IPS-20b (cell line): Measurements from ENCODE around the gene C15orf61.

Experiments
- H3K27ac ChIP-seq: one replicate; pipeline ENCODE4 v1.5.1; 2013; ENCODE audit warnings: low read length
- H3K27me3 ChIP-seq: 2 replicates; pipeline ENCODE4 v1.6.1; 2013; ENCODE audit warnings: mild to moderate bottlenecking, low read length, inconsistent platforms; ENCODE audit not compliant: insufficient read depth
- H3K36me3 ChIP-seq: 2 replicates; pipeline ENCODE4 v1.6.1; 2013; ENCODE audit warnings: low read depth, mild to moderate bottlenecking, inconsistent platforms, low read length, moderate library complexity; ENCODE audit not compliant: insufficient read depth
- H3K4me1 ChIP-seq: 2 replicates; pipeline ENCODE4 v1.6.1; 2013; ENCODE audit warnings: mild to moderate bottlenecking, control low read depth, inconsistent platforms, low read length, moderate library complexity; ENCODE audit not compliant: insufficient read depth
- H3K4me3 ChIP-seq: 2 replicates; pipeline ENCODE4 v1.5.1; 2013; ENCODE audit warnings: mild to moderate bottlenecking, low read length, inconsistent platforms
- H3K9ac ChIP-seq: 2 replicates; pipeline ENCODE4 v1.6.1; 2013; ENCODE audit warnings: low read depth, mild to moderate bottlenecking, inconsistent platforms, low read length, moderate library complexity
- H3K9me3 ChIP-seq: 2 replicates; pipeline ENCODE4 v1.6.1; 2013; ENCODE audit warnings: mild to moderate bottlenecking, low read depth, low read length, inconsistent platforms; ENCODE audit not compliant: insufficient read depth

The C15orf61 gene

DNA sequence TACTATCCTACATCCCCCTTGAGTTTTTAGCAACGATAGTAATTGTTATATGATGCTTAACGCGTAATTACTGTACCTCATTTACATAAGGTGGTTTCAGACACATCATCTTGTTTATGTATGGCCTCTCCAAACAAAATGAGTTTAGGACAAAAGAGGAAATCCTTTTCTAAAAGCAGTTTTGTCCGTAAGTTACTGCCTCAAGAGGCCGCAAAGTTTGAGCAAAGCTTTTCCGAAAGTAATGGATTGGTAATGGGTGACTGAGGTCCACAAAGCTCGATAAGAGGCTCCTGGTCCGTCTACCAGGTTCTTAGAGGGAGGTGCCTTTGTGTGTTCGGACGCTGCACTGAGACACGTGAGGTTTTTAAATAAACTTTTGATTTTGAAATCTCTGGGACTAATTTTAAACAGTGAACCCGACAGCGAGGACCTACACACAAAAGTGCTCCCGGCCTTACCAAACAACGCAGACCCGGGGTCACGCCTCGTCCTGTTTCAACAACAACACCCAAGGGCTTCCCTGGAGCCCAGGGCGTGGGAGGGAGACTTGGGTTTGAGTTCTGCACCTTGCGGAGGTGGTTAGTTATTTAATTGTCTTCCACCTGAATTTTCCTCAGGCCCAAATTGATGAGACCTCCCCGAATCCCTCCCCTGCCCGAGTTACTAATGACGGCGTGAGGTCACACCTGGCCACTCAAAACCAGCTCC, 456 bp upstream of the C15orf61 start:
- Histone ChIP-seq H3K4me1 (peaks cover 15% of the 10 kb centered on the region; the same call in 1 of the 2 replicates), H3K36me3 (no peaks in the 10 kb centered on the region), H3K9me3 (no peaks in the 10 kb centered on the region), H3K4me3 (peak overlapping the region; percentile 74), H3K27ac (no peak overlapping the region), H3K9ac (no peak overlapping the region), H3K27me3 (peaks cover 22% of the 10 kb centered on the region; the same call in 1 of the 2 replicates)

DNA sequence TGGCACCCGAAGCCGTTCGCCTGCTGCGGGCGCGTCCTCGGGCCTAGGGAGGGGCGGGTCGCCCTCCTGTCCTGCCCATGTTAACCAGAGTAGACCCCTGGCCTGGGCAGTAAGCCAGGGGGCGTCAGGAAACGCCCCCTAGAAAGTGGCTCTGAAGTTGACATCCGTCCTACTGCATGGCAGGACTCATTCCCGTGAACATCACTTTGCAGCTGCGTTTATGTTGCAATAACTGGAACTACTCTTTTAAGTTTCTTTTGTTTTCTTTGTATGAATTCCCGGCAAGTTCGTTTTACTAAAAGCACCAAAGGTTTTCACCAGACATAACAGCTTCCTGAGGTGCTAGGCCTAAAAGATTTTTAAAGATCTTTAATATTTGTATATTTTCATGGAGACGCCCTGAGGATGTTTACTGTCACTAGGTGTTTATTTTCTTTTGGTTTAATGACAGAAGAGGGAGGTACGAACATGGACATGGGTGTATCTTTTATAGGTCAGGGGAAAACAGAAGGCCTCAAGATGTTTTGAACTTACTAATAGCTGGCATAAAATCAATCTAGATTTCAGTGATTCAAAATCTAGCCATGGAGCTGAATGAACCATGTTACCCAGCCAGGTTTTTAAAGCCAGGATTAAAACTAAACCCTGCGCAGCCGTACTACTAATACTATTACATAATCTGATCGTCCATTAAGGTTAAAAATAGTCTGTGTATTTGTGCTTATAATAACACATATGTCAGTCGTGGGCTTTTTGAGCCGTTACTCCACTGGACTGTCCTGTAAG, 1.0 kb downstream of the C15orf61 start:
- Histone ChIP-seq H3K9me3 (no peaks in the 10 kb centered on the region), H3K9ac (peak overlapping the region; percentile 79; the same call in 1 of the 2 replicates), H3K36me3 (no peaks in the 10 kb centered on the region), H3K4me1 (peaks cover 15% of the 10 kb centered on the region; the same call in 1 of the 2 replicates), H3K27me3 (peaks cover 22% of the 10 kb centered on the region; the same call in 1 of the 2 replicates), H3K27ac (no peak overlapping the region), H3K4me3 (peak overlapping the region; percentile 74)

DNA sequence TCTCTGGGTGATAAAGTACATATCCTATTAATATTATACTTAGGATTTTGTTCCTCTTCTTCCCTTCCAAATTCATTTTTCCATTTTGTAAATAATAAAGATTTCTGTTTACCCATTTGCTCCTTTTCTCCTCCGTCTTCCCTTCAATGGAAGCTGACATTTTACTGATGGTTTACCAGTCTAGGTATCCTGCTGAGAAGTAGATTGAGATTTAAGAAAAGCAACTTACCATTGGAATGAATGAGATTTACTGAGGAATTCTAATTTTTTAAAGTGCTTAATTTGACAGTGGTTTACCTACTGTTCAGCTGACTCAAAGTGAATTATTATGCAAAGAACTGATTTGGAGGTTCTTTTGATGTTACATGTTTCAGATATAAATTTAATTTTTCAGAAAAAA, 2.4 kb downstream of the C15orf61 start:
- Histone ChIP-seq H3K36me3 (no peaks in the 10 kb centered on the region), H3K9me3 (no peaks in the 10 kb centered on the region), H3K9ac (no peak overlapping the region), H3K27ac (no peak overlapping the region), H3K4me3 (peak overlapping the region; percentile 74; the same call in 1 of the 2 replicates), H3K27me3 (peaks cover 22% of the 10 kb centered on the region; the same call in 1 of the 2 replicates), H3K4me1 (peaks cover 15% of the 10 kb centered on the region; the same call in 1 of the 2 replicates)

DNA sequence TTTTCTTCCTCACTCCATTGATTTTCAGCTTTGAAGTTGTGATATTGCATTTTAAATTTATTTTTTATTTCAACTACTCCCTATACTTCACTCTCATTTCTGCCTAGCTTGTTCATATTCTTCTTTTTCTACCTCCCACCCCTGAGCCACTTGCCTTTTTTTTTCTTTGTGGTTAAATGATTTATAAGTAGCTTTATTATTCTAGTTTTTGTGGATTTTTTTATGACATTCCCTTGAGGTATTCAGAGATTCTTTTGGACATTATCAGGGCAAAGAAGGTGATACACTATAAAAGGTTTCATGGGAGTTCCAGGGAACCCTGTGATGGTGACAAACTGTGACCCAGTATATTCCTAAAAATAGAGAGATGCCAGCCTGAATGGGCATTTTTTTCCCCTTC, 3.3 kb downstream of the C15orf61 start:
- Histone ChIP-seq H3K4me1 (peaks cover 15% of the 10 kb centered on the region; the same call in 1 of the 2 replicates), H3K27me3 (peaks cover 22% of the 10 kb centered on the region; the same call in 1 of the 2 replicates), H3K36me3 (no peaks in the 10 kb centered on the region), H3K4me3 (no peak overlapping the region), H3K27ac (no peak overlapping the region), H3K9me3 (no peaks in the 10 kb centered on the region), H3K9ac (no peak overlapping the region)

DNA sequence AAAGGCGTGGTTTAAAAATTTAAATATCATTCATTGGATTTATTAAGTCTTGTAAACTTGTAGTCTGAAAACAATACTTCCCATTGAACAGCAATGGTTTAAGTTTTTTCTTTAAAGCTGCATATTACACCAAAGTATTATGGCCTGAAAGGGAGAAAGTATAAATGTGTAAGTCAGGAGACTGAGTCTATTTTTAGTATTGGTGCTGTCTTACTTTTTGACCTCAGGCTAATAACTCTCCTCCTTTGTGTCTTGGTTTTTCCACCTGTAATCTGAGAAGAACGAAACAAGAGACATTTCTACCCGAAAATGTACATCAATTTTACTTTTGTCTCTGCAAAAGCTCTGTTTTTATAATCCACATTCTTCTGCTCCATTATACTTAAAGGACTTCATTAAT, 7.6 kb downstream of the C15orf61 start:
- Histone ChIP-seq H3K36me3 (no peaks in the 10 kb centered on the region), H3K4me1 (peaks cover 2% of the 10 kb centered on the region; the same call in 1 of the 2 replicates), H3K27me3 (no peaks in the 10 kb centered on the region), H3K9me3 (no peaks in the 10 kb centered on the region), H3K9ac (no peak overlapping the region), H3K27ac (no peak overlapping the region), H3K4me3 (no peak overlapping the region)

DNA sequence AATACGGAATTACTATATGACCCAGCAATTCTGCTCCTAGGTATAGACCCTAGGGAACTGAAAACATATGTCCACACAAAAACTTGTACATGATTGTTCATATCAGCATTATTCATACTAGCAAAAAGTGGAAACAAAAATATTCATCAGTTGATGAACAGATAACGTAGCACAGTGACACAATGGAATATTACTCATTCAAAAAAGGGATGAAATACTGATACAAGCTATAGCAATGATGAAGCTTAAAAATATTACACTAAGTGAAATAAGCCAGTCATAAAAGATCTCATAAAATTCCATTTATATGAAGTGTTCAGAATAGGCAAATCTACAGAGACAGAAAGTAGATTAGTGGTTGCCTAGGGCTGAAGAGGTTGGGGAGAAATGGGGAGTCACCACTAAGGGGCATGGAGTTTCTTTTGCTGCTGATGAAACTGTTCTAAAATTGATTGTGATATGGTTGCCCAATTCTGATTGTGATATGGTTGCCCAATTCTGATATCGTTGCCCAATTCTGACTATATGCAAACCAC, 10.5 kb downstream of the C15orf61 start:
- Histone ChIP-seq H3K27me3 (no peaks in the 10 kb centered on the region), H3K9ac (no peak overlapping the region), H3K4me3 (no peak overlapping the region), H3K27ac (no peak overlapping the region), H3K4me1 (no peaks in the 10 kb centered on the region), H3K36me3 (no peaks in the 10 kb centered on the region), H3K9me3 (no peaks in the 10 kb centered on the region)

DNA sequence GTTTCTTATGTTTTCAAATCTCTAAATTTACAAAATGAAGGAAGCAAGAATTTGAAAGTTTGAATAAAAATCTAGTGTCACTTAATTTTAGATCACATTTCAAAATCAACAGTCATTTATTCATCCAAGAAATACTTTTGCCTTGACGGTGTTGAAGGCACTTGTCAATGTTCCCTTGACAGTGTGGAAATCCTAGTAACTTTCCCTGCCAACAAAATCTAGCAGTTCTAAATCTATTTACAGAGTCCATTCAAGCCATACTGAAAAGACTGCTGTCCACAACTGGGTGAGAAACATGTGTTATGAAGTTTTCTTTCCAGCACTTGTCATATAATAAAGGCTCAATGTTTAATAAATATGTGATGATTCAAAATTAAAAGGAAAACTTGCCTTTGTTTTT, 12.9 kb downstream of the C15orf61 start:
- H3K9ac ChIP-seq, result no peak overlapping the region
- no peaks in the 10 kb centered on the region for H3K4me1 ChIP-seq
- H3K36me3 ChIP-seq, result no peaks in the 10 kb centered on the region
- no peaks in the 10 kb centered on the region for H3K27me3 ChIP-seq
- no peak overlapping the region for H3K4me3 ChIP-seq
- H3K27ac ChIP-seq, result no peak overlapping the region
- no peaks in the 10 kb centered on the region for H3K9me3 ChIP-seq

DNA sequence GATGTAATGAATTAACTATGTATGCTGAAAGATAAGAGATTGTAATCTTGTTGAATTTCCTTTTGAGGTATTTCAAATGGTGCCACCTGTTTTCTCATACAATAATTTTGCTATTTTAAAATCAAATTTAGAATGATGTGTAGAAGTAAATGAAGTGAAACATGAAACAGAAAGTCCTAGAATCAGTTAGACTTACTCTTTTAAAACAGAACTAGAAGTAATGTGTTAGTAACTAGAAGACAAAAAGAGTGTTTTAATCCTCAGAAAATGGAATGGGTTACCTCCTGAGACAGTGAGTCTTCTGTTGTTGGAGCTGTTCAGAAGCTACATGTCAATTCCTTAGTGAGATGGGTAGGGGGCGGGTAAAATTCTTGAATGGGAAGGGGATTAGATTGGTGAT, 13.4 kb downstream of the C15orf61 start:
- Histone ChIP-seq H3K9ac (no peak overlapping the region), H3K9me3 (no peaks in the 10 kb centered on the region), H3K27me3 (no peaks in the 10 kb centered on the region), H3K36me3 (no peaks in the 10 kb centered on the region), H3K27ac (no peak overlapping the region), H3K4me1 (no peaks in the 10 kb centered on the region), H3K4me3 (no peak overlapping the region)

DNA sequence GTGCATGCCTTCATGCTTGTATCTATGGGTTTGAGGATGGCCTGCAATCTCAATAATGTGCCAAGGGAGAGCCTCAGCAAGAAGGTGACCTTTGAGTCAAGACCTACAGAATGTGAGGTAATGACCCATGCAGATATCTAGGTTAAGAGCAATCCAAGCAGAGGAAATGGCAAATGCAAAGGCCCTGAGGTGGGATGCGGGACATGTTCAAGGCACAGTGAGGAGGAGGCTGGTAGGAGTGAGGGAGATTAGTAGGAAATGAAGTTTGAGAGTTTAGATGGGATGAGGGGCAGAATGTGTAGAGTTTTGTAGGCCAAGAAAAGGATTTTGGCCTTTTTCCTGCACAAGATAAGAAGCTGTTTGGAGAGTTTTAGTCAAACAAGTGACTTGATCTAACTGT, 16.8 kb downstream of the C15orf61 start:
- H3K9ac ChIP-seq, result no peak overlapping the region
- H3K4me1 ChIP-seq, result no peaks in the 10 kb centered on the region; the same call in 1 of the 2 replicates
- H3K4me3 ChIP-seq, result no peak overlapping the region
- H3K27me3 ChIP-seq, result no peaks in the 10 kb centered on the region; the same call in 1 of the 2 replicates
- H3K27ac ChIP-seq, result no peak overlapping the region
- no peaks in the 10 kb centered on the region for H3K36me3 ChIP-seq
- no peaks in the 10 kb centered on the region for H3K9me3 ChIP-seq

DNA sequence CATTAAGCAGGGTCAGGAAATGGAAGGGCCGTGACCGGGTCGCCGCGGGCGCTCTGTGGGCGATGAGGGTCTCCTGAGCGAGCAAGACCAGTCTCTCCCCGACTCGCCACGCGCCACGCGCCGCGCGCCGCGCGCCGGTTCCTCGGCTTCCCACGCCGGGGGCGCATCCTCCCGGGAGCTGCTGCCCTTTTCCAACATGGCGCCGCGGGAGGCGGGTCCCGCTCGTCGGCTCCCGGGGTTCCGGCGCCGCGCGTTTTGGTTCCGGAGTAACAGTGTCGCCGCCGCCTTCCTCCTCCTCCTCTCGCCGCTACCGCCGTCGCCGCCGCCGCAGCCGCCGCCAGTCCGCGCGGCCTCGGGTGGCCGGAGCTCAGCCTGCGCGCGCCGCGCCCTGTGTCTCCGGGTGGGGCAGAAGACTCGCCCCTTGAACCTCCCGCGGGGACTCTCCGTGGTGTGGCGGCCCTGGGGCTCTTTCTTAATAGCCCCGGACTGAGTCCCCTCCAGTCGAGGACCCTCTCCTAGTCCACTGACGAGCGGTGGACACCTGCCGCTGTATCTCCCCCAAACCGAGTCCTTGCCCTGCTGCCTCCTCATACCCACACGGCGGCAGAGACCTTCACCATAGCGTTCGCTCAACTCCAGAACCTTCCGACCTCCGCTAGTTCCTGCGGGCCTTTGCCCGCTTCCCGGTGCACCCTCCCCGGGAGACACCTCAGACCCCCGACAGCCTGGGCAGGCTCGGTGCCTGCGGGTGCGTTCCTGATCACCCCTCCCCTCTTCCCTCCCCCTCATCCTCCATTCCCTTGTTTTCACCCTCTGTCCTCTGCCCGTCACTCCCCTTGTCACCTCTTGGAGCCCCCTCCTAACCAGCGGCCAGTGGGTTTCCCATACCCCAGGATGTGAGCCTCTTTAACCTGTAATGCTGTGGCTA, 21.8 kb downstream of the C15orf61 start, which contains the start of gene MAP2K5:
MAP2K5 (plus strand) TSS at position 284 of the 928 bp plus-strand sequence; CDS start at position 917, 633 bp downstream.
- no peaks in the 10 kb centered on the region; the same call in 1 of the 2 replicates for H3K27me3 ChIP-seq
- H3K4me1 ChIP-seq, result peaks cover 6% of the 10 kb centered on the region
- no peak within 1 kb of the TSS for H3K27ac ChIP-seq
- H3K4me3 ChIP-seq, result peak within 1 kb of the TSS; percentile 91
- H3K36me3 ChIP-seq, result 0 out of 2 replicates have a peak, but pooled peaks cover 9% of the 10 kb centered on the region
- H3K9me3 ChIP-seq, result no peaks in the 10 kb centered on the region
- H3K9ac ChIP-seq, result peak within 1 kb of the TSS; percentile 86

DNA sequence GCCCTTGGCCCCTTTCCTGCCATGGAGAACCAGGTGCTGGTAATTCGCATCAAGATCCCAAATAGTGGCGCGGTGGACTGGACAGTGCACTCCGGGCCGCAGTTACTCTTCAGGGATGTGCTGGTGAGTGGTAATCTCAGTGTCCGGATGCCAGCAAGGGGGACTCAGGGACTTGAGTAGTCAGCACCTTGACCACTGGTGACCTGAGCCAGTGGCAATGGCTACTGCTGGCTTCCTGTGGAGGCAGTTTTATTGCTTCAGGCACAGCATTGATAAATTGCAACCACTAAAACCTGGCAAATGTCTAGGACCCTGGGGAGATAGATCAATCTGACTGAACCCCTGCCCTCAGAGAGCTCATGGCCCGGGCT, 22.4 kb downstream of the C15orf61 start:
- Histone ChIP-seq H3K27me3 (no peaks in the 10 kb centered on the region; the same call in 1 of the 2 replicates), H3K36me3 (0 out of 2 replicates have a peak, but pooled peaks cover 9% of the 10 kb centered on the region), H3K4me1 (peaks cover 12% of the 10 kb centered on the region), H3K9ac (peak overlapping the region; percentile 86; the same call in 1 of the 2 replicates), H3K27ac (no peak overlapping the region), H3K9me3 (no peaks in the 10 kb centered on the region), H3K4me3 (peak overlapping the region; percentile 91)
